ACHN (cell line): ENCODE measurements around the gene ALOX5AP.

Experiments
- DNase-seq: peaks from one replicate; pipeline ENCODE4 v3.0.0-alpha.2; 2015
- in situ Hi-C: cut with HindIII; loops from 2 replicates; pipeline ENCODE4 v1.10.0; 2017; ENCODE audit warnings: low sequenced_read_pairs, low pct_ligation_motif_present, low pct_unique_long_range_greater_than_20kb

ALOX5AP gene

DNA sequence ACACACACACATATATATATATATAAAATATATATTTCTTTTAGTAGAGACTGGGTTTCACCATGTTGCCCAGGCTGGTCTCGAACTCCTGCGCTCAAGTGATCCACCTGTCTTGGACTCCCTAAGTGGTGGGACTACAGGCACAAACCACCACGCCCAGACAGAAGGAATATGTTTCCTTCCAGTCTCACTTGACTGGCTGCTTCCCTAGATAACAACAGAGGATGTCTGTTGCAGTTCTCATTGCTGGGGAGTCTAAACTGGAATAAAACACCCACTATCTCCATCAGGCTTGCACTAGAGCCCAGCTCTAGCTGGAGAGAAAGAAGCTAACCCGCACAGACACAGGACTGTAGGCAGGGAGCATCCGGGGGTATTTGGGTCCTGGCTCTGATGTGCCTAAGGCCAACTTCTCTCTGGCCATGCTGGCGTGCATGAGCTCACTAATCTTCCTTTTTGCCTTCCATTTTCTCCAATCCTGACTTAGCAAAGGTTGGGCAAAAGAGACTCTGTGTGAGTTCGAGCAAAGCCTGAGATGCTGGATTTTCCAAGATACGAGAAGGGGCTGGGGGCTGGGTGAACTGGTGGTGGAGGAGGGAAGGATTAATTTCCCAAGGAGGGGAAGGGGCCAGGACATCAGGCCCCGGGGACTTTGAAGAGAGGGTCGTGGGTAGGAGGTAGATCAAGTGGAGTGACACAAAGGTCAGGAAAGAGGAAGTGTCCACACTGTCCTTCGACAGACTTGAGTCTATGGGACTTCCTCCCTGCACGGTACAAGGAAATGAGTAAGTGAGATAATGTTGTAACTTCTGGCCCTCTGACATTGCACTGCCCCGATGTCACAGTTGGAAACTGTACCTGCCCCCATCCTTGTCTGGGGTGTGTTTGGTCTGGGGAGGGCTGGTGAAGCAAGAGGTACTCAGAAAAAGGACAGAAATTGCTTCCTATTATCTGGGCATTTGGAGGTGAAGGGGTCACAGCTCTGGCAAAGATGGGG, 22.5 kb upstream of the ALOX5AP start:
- in situ Hi-C loops: no loop called here
- no peak for DNase-seq

DNA sequence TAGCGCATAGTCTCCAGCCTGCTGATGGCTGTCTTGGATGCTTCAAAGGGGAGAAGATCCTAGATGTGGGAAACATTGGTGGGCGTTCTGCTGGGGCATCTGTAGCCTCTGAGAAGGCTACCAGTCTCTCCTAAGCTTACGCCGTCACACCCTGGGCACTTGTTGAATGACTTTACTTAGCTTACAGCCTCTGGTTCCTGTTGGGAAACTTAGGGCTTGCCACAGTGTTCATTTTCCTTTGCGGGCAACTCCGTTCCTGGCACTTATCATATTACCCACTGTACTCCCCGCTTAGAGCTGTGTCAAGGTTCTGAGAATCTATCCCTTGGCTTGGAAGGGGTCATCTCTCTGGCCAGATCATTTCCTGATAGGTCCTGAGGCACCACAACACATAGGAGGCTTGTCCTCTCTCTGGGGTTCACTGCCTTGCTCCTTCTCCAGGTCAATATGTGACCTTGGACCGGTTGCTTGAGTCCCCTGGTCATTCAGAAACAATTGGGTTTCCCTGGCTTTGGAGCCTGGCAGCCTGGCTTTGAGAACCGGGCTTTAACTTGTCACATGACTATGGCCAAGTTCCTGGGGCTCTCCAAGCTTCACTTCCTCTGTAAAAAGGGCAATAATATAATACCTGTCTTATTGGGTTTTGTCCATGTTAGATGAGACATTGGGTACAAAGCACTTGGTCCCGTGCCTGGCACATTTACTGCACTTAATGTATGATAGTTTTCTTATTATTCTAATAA, 20.5 kb upstream of the ALOX5AP start:
- DNase-seq: no peak
- in situ Hi-C loops: no loop called here

DNA sequence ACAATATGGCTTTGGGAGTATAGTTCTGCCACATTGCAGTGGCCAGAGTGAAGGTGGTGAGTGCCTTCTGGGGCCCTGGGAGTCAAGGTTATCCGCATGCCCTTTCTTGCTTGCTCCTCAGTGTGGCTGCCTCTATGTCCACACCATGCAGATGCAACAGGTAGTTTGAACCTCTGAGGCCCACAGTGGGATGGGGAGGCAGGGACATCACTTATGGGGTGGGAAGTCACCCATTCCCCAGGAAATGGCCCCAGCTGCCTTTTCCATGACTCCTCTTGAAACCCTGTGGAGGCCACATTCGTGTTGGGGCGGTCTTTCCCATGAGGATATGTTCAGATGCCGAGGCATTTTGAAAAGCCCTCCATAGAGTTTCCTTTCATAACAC, 20.0 kb upstream of the ALOX5AP start:
- in situ Hi-C loops: no loop called here

DNA sequence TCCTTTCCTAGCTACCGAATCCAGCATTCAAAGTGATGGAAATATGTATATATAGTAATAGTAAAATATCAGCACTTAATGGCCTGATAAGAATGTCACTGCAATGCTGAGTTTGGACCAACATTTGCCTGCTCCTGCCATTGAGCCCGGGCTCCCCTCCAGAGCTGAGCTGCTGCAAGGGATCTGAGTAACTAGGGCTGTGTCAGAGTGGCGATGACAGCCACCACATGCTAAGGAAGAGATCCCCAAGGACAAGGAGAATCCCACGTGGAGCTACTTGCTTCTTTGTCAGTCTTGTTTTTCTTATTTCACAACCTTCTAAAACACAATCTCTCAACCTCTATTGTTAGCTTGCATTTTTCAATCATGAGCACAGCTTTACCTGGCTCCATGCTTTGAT, 19.5 kb upstream of the ALOX5AP start:
- in situ Hi-C loops: no loop called here
- no peak for DNase-seq

More for the DNA sequence above, 20.0 kb upstream of the ALOX5AP start:
- no peak for DNase-seq

DNA sequence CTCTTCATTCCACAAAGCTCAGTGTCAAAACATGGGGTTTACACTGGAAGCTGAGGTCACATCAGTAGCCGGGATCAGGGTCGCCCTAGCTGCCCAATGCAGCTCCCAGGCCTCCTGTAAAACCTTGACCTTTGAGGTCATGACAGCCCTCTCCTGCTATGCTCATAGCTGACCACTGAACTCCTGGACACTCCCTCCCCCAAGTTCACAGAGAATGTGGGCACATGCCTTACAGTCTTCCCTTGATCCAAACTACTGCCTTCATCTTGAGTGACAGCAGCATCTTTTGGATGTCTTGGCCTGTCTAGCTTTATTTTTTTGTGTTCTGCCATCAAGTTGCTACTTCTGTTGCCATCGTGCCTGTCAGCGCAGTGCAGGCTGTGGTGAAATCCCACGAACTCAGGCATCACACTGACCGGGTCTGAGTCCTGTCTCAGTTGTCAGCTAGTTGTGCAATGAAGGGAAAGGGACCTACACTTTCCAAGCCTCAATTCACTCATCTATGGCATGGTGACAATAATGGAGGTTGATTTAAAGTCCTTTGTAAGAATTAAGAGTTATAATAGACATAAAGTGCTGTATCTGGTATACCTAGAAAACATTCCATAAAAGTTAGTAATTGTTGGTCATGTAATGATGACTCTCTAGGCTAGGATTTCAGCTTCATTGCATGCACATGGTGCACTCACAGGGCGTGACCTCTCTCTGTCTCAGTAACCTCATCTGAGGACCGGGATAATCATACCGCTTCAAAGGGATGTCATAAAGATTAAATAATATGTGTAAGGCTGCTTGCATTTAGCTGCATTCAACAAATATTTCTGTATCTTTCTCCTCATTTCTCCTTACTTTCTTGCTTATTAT, 16.4 kb upstream of the ALOX5AP start:
- DNase-seq: peak; percentile 86

DNA sequence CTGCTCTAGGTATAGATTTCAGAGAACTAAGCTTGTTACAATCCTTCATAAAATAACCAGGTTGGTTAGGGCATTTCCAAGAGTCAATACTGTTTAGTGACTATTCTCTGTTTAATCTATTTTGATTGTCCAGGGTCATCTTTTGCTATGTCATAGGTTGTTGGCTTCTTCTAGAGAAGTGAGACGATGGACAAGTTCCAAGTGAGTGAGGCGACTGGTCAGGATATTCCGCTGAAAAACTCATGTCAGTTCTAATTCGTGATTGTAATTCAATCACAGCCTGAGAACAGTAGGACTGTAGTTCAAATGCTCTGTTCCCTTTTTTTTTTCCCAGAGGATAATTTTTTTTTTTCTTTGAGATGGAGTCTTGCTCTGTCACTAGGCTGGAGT, 15.8 kb upstream of the ALOX5AP start:
- in situ Hi-C loops: no loop called here

More for the DNA sequence above, 16.4 kb upstream of the ALOX5AP start:
- in situ Hi-C loops: no loop called here

DNA sequence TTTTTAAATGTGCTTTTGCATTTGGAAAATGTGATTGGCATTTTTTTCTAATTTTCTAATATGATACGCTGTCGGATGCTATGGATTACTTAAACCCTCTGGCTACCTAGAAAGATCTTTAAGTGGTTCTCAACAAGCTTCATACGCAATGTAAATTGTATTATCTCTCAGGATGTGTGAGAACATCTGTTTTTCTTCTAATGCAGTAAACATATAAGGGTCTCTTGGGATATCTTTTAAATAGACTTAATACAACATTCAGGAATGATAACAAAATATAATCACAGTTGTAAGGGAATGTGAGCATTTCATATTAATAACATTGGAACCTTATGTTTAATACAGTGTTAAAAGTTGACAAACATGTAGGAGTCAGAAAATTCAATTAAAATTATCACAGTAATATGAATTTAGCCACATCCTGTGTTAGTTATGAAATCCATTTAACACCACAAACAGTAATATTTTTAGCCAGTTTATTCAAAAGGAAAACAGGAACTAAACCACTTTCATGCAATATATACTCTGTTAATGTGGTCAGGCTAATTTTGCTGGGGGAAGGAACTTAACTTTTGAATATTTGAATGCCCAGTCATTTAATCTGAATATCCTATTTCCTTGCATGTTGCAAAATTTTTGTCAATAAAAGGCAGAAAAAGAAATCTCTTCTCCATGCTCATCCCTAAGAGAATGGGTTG, 15.0 kb upstream of the ALOX5AP start:
- DNase-seq: no peak
- in situ Hi-C loops: no loop called here

More for the DNA sequence above, 15.8 kb upstream of the ALOX5AP start:
- no peak for DNase-seq

DNA sequence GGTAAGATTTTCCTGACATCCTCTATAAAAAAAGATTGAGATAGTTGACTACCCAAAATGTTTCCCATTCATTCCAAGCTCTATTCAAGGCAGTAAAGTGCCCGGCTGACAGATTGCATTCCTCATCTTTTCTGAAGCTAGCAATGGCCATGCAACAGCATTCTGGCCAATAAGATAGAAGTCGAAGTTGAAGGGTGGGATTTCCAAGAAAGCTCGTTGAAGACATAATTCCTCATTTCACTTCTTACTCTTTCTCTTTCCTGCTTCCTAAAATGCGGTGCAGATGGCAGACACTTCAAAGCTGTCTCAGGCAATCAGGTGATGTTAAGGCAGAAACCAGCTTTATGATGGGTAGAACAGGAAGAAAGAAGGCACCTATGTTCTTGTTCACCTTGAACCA, 13.4 kb upstream of the ALOX5AP start:
- DNase-seq: no peak

DNA sequence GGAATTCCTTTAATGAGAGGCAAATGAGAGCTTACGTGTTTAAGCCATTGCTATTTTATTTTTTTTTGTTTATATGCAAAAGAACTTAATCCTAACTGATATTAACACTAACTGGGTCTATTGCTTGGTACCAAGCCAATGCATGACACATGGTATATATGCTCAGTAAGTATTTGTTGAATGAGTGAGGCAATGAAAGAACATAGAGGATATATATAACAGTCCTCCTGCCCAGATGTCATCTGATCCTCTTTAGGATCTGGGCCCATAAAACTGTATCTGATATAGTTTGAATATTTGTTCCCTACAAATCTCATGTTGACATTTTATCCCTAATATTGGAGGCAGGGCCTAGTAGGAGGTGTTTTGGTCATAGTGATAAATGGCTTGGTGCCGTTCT, 13.0 kb upstream of the ALOX5AP start:
- DNase-seq: no peak
- in situ Hi-C loops: no loop called here

More for the DNA sequence above, 13.4 kb upstream of the ALOX5AP start:
- in situ Hi-C loops: no loop called here

DNA sequence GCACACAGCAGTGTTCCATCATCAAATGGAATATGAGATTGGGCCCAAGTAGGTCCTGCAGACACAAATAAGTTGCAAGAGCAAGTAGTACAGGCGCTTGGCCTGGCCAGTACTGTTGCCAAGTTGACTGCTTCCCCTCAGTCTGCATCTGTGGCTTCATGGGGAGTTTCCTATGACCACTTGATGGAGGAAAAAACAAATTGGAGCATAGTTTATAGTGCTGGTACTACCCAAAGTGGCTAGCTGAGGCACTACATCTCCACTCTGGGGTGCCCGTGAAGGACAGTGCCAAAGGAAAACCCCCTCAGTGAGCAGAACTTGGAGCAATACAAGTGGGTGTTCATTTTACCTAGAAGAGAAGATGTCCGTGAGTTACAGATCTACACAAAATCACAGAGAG, 10.6 kb upstream of the ALOX5AP start:
- in situ Hi-C loops: no loop called here
- no peak for DNase-seq

DNA sequence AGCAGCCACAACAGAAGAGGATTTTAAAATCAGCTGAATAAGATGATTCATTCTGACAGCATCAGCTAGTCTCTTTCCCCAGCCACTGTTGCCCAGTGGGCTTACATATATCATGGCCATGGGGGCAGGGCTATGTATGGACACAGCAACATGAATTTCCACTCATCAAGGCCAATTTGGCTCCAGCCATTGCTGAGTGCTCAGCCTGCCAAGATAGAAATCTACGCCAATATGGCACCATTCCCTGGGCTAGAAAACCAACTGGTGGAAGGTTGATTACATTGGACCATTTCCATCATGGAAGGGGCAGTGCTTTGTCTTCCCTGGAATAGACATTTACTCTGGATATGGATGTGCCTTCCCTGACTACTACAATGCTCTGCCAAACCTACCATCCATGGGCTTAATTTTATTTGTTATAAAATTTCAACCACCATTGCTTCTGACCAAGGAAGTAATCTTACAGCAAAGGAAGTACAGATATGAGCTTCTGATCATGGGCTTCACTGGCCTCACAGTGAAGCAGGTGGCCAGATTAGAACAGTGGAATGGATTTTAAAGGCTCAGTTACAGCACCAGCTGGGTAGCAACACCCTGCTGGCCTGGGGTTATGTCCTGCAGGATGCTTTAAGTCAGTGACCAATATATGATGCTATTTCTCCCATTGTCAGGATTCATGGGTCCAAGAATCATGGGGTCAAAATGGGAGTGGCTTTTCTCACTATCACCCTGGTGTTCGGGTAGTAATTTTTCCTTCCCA, 9.8 kb upstream of the ALOX5AP start:
- in situ Hi-C loops: no loop called here
- no peak for DNase-seq

DNA sequence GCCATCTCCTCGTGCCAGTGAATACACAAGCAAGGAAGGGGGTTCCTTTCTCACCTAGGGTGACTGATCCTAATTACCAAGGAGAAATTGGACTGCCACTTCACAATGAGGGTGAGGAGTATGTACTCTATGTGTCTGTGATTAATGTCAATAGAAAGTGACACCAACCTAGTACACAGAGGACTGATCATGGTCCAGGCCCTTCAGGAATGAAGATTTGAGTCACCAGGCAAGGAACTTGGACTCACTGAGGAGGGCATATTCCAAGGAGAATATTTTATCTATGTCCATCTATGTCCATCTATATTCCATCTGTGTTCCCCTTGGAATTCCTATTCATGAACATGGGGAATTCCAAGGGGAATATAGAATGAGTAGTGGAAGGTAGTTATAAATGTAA, 9.2 kb upstream of the ALOX5AP start:
- in situ Hi-C loops: no loop called here
- DNase-seq: no peak

DNA sequence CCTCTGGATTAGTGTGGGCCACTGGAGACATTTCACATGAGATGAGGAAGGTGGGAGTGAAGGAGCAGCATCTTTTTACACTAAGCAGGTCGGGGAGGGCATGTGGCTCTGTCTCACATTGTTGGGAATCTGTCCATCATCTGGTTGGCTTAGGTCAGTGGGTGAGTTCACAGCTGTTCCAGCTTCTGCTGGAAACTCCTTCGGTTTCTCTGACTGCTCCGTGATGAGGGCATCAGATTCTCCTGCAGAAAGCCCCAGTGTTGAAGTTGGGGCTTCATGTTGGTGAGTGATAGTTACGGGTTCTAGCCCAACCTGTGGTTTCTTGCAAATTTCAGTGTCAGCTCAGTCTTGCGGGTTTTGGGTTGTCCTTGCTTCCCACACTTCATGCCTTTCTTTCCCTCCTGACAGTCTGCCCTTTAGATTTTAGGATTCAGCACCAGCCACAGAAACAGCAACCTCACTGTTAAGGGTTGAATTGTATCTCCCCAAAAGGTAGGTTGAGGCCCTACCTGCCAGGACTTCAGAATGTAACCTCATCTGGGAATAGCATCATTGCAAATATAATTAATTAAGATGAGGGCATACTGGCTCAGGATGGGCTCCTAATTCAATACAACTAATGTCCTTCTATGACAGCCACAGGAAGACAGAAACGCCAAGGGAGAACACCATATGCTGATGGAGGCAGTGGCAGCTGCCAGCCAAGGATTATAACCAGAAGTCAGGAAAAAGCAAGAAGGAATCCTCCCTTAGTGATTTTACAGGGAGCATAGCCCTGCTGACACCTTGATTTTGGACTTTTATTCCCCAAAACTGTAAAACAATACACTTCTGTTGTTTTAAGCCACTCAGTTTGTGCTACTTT, 7.6 kb upstream of the ALOX5AP start:
- in situ Hi-C loops: no loop called here
- DNase-seq: no peak

DNA sequence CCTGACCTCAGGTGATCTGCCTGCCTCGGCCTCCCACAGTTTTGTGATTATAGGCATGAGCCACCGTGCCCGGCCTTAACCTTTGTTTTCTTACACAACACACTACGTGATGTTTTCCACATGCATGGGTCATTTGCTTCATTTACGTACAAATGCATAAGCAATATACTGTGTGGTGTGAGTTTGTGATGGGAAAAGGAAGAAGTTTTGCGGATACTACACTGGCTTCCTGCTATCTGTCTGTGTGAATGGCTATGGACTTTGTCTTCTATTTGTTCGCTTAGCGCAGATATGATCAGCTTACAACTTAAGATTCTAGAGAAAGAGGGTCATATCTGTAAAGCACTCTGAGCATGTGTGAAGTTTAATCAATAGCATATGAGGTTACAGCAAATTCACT, 5.5 kb upstream of the ALOX5AP start:
- in situ Hi-C loops: no loop called here
- no peak for DNase-seq

DNA sequence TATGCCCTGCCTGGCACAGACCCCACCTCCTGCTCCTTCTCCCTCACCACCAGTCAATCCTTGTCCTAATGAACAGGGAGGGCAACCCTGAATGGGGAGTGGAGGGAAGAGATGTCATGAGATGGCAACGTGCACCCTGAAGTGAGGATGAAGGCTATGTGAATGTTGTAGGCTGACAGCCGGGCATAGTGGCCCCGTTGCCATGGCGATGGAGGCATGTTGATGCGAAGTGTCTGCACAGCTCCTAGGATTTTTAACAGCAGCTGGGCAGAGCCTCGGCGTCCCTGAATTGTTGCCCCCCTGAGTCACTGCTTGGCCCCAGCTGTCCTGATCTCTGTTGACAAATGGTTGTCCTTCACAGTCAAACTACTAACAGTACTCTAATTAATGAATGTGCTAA, 4.8 kb upstream of the ALOX5AP start:
- DNase-seq: no peak
- in situ Hi-C loops: no loop called here

DNA sequence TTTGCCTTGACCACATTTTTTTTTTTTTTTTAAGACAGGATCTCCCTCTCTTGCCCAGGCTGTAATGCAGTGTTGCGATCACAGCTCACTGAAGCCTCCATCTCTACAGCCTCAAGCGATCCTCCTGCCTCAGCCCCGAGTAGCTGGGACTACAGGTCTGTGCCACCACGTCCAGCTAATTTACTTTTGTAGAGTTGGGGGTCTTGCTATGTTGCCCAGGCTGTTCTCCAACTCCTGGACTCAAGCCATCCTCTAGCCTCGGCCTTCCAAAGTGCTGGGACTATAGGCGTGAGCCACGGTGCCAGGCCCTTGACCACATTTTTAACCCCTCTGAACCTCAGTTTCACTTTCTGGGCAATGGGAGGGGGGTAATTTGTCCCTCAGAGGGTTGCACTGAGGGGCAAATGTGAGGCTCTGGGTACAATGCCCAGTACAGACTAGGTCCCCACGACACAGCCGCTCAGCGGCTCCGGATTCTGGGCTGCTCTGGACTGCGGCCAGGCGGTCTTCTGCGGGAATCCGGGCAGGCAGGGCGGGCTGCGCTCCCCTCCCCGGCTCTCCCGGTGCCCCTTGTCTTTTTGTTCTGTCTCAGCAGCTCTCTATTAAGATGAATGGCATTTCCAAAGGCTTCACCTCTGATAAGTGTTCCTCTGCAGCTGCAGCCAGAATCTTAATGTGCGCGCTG, 3.8 kb upstream of the ALOX5AP start:
- in situ Hi-C loops: no loop called here
- DNase-seq: no peak
